ENCODE results near the gene LENEP.
"Not testable (repeated sequence)": the region's sequence is repeated elsewhere in the genome, so short reads cannot be mapped to it uniquely, and the experiment has no call there.

The LENEP gene

GRCh38 chr1:154982897-154983648 is 10.3 kb upstream of the LENEP start, which contains the start of gene FLAD1:
FLAD1 (plus strand) TSS chr1:154983344; CDS start chr1:154983695, 351 bp downstream.
- ATAC-seq = peak; percentile 100
- no peaks in the 10 kb centered on the region for H3K9me3 Mint-ChIP-seq
- peaks cover 12% of the 10 kb centered on the region for H3K4me1 Mint-ChIP-seq
- H3K36me3 Mint-ChIP-seq = peaks cover 9% of the 10 kb centered on the region
- H3K27me3 Mint-ChIP-seq = no peaks in the 10 kb centered on the region
- no peak within 1 kb of the TSS for H3K27ac Mint-ChIP-seq
- H3K4me3 Mint-ChIP-seq = no peak within 1 kb of the TSS

- ATAC-seq = no peak
- no peaks in the 10 kb centered on the region for H3K27me3 Mint-ChIP-seq
- H3K4me3 Mint-ChIP-seq = no peak overlapping the region
- H3K4me1 Mint-ChIP-seq = peaks cover 21% of the 10 kb centered on the region
- H3K36me3 Mint-ChIP-seq = peaks cover 14% of the 10 kb centered on the region
- H3K27ac Mint-ChIP-seq = no peak overlapping the region
- H3K9me3 Mint-ChIP-seq = no peaks in the 10 kb centered on the region
Measured at GRCh38 chr1:154983776-154984466, 9.5 kb upstream of the LENEP start.

DNA sequence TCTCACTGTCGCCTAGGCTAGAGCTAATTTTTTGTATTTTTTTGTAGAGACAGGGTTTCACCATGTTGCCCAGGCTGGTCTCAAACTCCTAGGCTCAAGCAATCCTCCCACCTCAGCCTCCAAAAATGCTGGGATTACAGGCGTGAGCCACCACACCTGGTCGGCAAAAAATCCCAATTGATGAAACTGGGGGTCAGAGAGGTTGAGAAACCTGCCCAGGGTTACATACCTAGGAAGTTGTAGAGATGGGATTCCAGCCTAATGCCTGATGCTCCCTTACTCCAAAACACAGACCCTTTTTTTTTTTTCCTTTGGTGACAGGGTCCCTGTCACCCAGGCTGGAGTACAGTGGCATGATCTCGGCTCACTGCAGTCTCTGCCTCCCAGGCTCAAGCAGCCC is 6.7 kb upstream of the LENEP start:
- Mint-ChIP-seq H3K36me3 (peaks cover 15% of the 10 kb centered on the region), H3K4me1 (peaks cover 31% of the 10 kb centered on the region)
- H3K9me3 Mint-ChIP-seq, H3K27ac Mint-ChIP-seq, H3K27me3 Mint-ChIP-seq, ATAC-seq, H3K4me3 Mint-ChIP-seq: not testable (repeated sequence)

- no peak overlapping the region for H3K27ac Mint-ChIP-seq
- ATAC-seq = no peak
- peaks cover 17% of the 10 kb centered on the region for H3K36me3 Mint-ChIP-seq
- no peak overlapping the region for H3K4me3 Mint-ChIP-seq
- no peaks in the 10 kb centered on the region for H3K9me3 Mint-ChIP-seq
- no peaks in the 10 kb centered on the region for H3K27me3 Mint-ChIP-seq
- peaks cover 33% of the 10 kb centered on the region for H3K4me1 Mint-ChIP-seq
Measured at GRCh38 chr1:154987326-154987725, 6.1 kb upstream of the LENEP start.

DNA sequence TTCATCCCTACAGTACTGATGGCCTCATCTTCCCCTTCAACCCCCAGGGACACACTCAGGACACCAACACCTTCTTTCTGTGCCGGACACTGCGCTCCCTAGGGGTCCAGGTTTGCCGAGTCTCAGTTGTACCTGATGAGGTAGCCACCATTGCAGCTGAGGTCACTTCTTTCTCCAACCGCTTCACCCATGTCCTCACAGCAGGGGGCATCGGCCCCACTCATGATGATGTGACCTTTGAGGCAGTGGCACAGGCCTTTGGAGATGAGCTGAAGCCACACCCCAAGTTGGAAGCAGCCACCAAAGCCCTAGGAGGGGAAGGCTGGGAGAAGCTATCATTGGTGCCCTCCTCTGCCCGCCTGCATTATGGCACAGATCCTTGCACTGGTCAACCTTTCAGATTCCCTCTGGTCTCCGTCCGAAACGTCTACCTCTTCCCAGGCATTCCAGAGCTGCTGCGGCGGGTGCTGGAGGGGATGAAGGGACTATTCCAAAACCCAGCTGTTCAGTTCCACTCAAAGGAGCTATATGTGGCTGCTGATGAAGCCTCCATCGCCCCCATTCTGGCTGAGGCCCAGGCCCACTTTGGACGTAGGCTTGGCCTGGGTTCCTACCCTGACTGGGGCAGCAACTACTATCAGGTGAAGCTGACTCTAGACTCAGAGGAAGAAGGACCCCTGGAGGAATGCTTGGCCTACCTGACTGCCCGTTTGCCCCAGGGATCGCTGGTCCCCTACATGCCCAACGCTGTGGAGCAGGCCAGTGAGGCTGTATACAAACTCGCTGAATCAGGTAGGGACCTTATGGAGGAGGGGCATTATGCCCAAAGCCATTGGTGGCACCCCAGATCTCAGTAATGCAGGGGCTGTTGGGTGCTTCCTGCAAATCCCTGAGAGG is 5.1 kb upstream of the LENEP start:
- H3K27ac Mint-ChIP-seq = peak overlapping the region; percentile 30
- no peak overlapping the region for H3K4me3 Mint-ChIP-seq
- H3K36me3 Mint-ChIP-seq = peaks cover 25% of the 10 kb centered on the region
- H3K27me3 Mint-ChIP-seq = no peaks in the 10 kb centered on the region
- H3K4me1 Mint-ChIP-seq = peaks cover 37% of the 10 kb centered on the region
- H3K9me3 Mint-ChIP-seq = no peaks in the 10 kb centered on the region
- ATAC-seq = no peak

GRCh38 chr1:154989195-154989860 is 4.1 kb upstream of the LENEP start:
- Mint-ChIP-seq H3K9me3 (no peaks in the 10 kb centered on the region), H3K4me1 (peaks cover 35% of the 10 kb centered on the region), H3K27ac (no peak overlapping the region), H3K27me3 (no peaks in the 10 kb centered on the region), H3K36me3 (peaks cover 25% of the 10 kb centered on the region), H3K4me3 (no peak overlapping the region)
- no peak for ATAC-seq

DNA sequence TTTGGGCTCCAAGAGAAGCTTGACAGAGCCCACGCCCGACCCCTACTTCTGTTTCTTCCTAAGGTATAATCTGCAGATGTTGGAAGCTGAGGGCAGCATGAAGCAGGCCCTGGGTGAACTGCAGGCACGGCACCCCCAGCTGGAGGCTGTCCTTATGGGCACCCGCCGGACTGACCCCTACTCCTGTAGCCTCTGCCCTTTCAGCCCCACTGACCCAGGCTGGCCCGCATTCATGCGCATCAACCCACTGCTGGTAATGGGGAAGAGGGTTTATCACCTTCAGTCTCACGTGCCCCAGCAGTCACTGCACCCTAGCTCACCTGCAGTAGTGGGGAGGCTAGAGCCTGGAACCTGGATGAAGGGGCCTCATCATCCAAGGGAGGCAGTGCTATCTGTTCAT is 3.1 kb upstream of the LENEP start:
- H3K4me1 Mint-ChIP-seq = peaks cover 41% of the 10 kb centered on the region
- no peaks in the 10 kb centered on the region for H3K9me3 Mint-ChIP-seq
- no peak overlapping the region for H3K4me3 Mint-ChIP-seq
- H3K27me3 Mint-ChIP-seq = no peaks in the 10 kb centered on the region
- H3K36me3 Mint-ChIP-seq = peaks cover 25% of the 10 kb centered on the region
- H3K27ac Mint-ChIP-seq = no peak overlapping the region
- ATAC-seq = no peak

GRCh38 chr1:154992721-154993571 is 440 bp upstream of the LENEP start:
- peak; percentile 31 for ATAC-seq
- Mint-ChIP-seq H3K4me3 (no peak overlapping the region), H3K27me3 (no peaks in the 10 kb centered on the region), H3K4me1 (peaks cover 48% of the 10 kb centered on the region), H3K36me3 (peaks cover 22% of the 10 kb centered on the region), H3K27ac (no peak overlapping the region), H3K9me3 (no peaks in the 10 kb centered on the region)

DNA sequence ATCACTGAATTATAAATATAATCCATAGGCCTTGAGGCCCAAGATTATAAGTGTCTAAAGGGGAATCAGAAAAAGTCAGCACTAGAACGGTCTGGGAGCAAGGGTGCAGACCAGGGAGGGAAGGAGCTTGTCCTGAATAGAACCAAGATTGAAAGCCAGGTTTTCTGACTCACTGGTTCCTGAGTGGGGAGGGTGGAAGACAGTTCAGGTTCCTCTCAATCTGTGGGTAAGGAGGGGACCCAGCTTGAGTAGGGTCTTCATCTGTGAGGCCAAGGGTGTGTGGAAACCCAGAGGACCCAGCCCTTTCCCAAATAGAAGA is 842 bp downstream of the LENEP start:
- Mint-ChIP-seq H3K27me3 (no peaks in the 10 kb centered on the region), H3K36me3 (peaks cover 16% of the 10 kb centered on the region), H3K4me1 (peaks cover 48% of the 10 kb centered on the region), H3K9me3 (no peaks in the 10 kb centered on the region), H3K27ac (peak overlapping the region; percentile 54), H3K4me3 (no peak overlapping the region)
- no peak for ATAC-seq

- H3K4me1 Mint-ChIP-seq = peaks cover 50% of the 10 kb centered on the region
- H3K27ac Mint-ChIP-seq = peak overlapping the region; percentile 54
- no peaks in the 10 kb centered on the region for H3K9me3 Mint-ChIP-seq
- peaks cover 14% of the 10 kb centered on the region for H3K36me3 Mint-ChIP-seq
- no peak overlapping the region for H3K4me3 Mint-ChIP-seq
- ATAC-seq = no peak
- H3K27me3 Mint-ChIP-seq = no peaks in the 10 kb centered on the region
Measured at GRCh38 chr1:154994591-154994990, 1.2 kb downstream of the LENEP start.

GRCh38 chr1:154995301-154995983 is 2.1 kb downstream of the LENEP start:
- peaks cover 53% of the 10 kb centered on the region for H3K4me1 Mint-ChIP-seq
- not testable (repeated sequence) for H3K4me3 Mint-ChIP-seq, ATAC-seq, H3K36me3 Mint-ChIP-seq, H3K27me3 Mint-ChIP-seq, H3K9me3 Mint-ChIP-seq
- peak overlapping the region; percentile 54 for H3K27ac Mint-ChIP-seq

- peak overlapping the region; percentile 38 for H3K27ac Mint-ChIP-seq
- ATAC-seq = no peak
- H3K27me3 Mint-ChIP-seq = no peaks in the 10 kb centered on the region
- peaks cover 9% of the 10 kb centered on the region for H3K36me3 Mint-ChIP-seq
- H3K4me1 Mint-ChIP-seq = peaks cover 57% of the 10 kb centered on the region
- no peaks in the 10 kb centered on the region for H3K9me3 Mint-ChIP-seq
- no peak overlapping the region for H3K4me3 Mint-ChIP-seq
Measured at GRCh38 chr1:154996966-154997701, 3.7 kb downstream of the LENEP start.

- Mint-ChIP-seq H3K27ac (peak overlapping the region; percentile 84), H3K36me3 (no peaks in the 10 kb centered on the region), H3K9me3 (no peaks in the 10 kb centered on the region), H3K4me1 (peaks cover 52% of the 10 kb centered on the region), H3K4me3 (peak overlapping the region; percentile 63), H3K27me3 (no peaks in the 10 kb centered on the region)
- no peak for ATAC-seq
Measured at GRCh38 chr1:154998201-154998780, 4.9 kb downstream of the LENEP start.

Data from stimulated activated memory B cell treated with anti-CD40 and anti-IgM and Interleukin-4, amounts not matched to agents 10 μg/mL and 1 μg/mL and 100 μg/mL, for 72 hours (primary cell).